Adipocyte (in vitro differentiated cells): ENCODE measurements around the gene XPR1.

Experiments used
- DNase-seq: peaks from one replicate; pipeline ENCODE4 v3.0.0-alpha.2; 2015; ENCODE audit warnings: low read depth
- H3K27me3 ChIP-seq: replicated peaks from 2 replicates; pipeline ENCODE4 v1.7.0; 2013; ENCODE audit warnings: mild to moderate bottlenecking, low read length, moderate library complexity; ENCODE audit not compliant: control insufficient read depth, insufficient read depth
- H3K36me3 ChIP-seq: 2 replicates; pipeline ENCODE4 v1.7.0; 2013; ENCODE audit warnings: low read length, mild to moderate bottlenecking, moderate library complexity; ENCODE audit not compliant: control insufficient read depth, insufficient read depth, severe bottlenecking
- H3K4me1 ChIP-seq: 2 replicates; pipeline ENCODE4 v1.7.0; 2013; ENCODE audit warnings: mild to moderate bottlenecking, low read length, moderate library complexity; ENCODE audit not compliant: control insufficient read depth, insufficient read depth
- H3K4me3 ChIP-seq: 2 replicates; pipeline ENCODE4 v1.7.0; 2013; ENCODE audit warnings: mild to moderate bottlenecking, low read length, moderate library complexity
- H3K9ac ChIP-seq: 2 replicates; pipeline ENCODE4 v1.7.0; 2013; ENCODE audit warnings: mild to moderate bottlenecking, low read length, moderate library complexity
- H3K9me3 ChIP-seq: 2 replicates; pipeline ENCODE4 v1.7.0; 2013; ENCODE audit warnings: mild to moderate bottlenecking, low read length, moderate library complexity; ENCODE audit not compliant: control insufficient read depth

The XPR1 gene

GRCh38 chr1:180616439-180616838 lies 15.4 kb upstream of the XPR1 start:
- Histone ChIP-seq H3K4me3 (no peak overlapping the region), H3K36me3 (no peaks in the 10 kb centered on the region), H3K9ac (no peak overlapping the region), H3K27me3 (no peaks in the 10 kb centered on the region), H3K9me3 (no peaks in the 10 kb centered on the region), H3K4me1 (peaks cover 13% of the 10 kb centered on the region)
- no peak for DNase-seq

DNA sequence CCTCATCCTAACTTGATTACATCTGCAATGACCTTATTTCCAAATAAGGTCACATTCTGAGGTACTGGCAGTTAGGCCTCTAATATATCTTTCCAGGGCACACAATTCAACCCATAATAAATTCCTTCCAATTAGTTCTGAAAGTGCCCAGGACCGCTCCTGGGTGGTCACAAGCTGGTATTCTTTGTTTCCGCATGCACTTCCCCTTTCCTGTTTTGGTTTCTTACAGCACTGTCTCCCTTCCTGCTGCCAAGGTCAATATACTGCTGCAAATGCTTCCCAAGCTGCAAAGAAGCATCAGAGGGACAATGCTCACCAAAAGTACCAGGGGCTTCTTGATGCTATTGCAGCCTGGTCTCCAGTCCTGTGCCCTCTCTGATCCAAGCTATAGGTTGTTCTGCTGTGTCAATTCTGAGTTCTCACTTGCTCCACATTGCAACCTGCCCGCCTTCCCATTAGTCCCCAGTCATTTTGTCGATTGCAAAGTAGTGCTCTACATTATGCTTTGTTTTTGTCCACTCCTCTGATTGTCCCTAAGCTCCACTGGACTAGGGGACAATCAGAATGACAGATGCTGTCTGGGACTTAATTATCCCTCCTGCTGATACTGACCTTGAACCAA lies 13.9 kb upstream of the XPR1 start:
- DNase-seq, result no peak
- Histone ChIP-seq H3K9me3 (no peaks in the 10 kb centered on the region), H3K36me3 (no peaks in the 10 kb centered on the region), H3K4me3 (no peak overlapping the region), H3K27me3 (no peaks in the 10 kb centered on the region), H3K4me1 (peaks cover 3% of the 10 kb centered on the region), H3K9ac (no peak overlapping the region)

DNA sequence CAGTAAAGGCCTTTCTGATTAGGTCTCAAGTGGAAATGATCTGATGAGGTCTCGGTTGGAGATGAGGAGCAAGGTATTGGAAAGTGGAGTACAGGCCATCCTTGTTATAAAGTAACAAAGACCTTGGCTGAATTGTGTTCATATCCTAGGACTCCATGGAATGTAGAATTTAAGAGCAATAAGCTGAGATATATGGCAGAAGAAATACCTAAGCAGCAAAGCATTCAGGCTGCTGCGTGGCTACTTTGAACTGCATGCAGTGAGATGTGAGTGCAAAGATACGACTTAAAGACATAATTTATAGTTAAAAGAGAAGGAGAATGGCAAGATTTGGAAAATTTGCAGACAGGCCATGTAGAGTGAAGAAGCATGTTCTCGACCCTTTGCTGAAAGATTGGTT lies 11.2 kb upstream of the XPR1 start:
- Histone ChIP-seq H3K36me3 (no peaks in the 10 kb centered on the region), H3K9me3 (no peaks in the 10 kb centered on the region), H3K9ac (no peak overlapping the region), H3K4me3 (no peak overlapping the region), H3K4me1 (peaks cover 3% of the 10 kb centered on the region), H3K27me3 (no peaks in the 10 kb centered on the region)
- peak; percentile 34 for DNase-seq

GRCh38 chr1:180622658-180623508 lies 8.9 kb upstream of the XPR1 start:
- Histone ChIP-seq H3K4me3 (no peak overlapping the region), H3K36me3 (no peaks in the 10 kb centered on the region), H3K9ac (no peak overlapping the region), H3K4me1 (peaks cover 3% of the 10 kb centered on the region), H3K27me3 (no peaks in the 10 kb centered on the region), H3K9me3 (no peaks in the 10 kb centered on the region)
- DNase-seq, result no peak

GRCh38 chr1:180623579-180624347 lies 8.1 kb upstream of the XPR1 start:
- DNase-seq, result peak; percentile 70
- no peak overlapping the region for H3K9ac ChIP-seq
- no peaks in the 10 kb centered on the region for H3K36me3 ChIP-seq
- no peaks in the 10 kb centered on the region for H3K9me3 ChIP-seq
- H3K4me3 ChIP-seq, result no peak overlapping the region
- H3K27me3 ChIP-seq, result no peaks in the 10 kb centered on the region
- peaks cover 3% of the 10 kb centered on the region for H3K4me1 ChIP-seq

GRCh38 chr1:180626711-180627110 lies 5.1 kb upstream of the XPR1 start:
- Histone ChIP-seq H3K9me3 (no peaks in the 10 kb centered on the region), H3K9ac (no peak overlapping the region), H3K4me1 (peaks cover 18% of the 10 kb centered on the region), H3K27me3 (no peaks in the 10 kb centered on the region), H3K4me3 (no peak overlapping the region), H3K36me3 (no peaks in the 10 kb centered on the region)
- DNase-seq, result no peak

DNA sequence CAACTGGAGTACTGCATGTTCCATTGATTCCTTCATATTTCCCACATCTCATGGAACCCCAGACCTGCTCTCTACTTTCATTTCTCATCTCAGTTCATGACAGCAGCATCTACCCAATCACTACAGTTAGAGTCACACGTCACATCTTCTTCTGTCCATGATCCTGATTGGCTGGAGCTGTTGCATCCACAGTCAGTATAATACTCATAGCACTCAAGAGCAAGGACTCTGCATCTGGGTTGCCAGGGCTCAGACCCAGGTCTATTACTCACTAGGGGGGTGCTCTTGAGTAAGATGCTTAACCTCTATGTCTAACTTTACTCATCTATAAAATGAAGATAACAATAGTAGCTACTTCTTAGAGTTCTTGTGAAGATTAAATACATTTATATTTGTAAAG lies 4.4 kb upstream of the XPR1 start:
- no peaks in the 10 kb centered on the region for H3K27me3 ChIP-seq
- no peaks in the 10 kb centered on the region for H3K36me3 ChIP-seq

GRCh38 chr1:180628646-180629045 lies 3.2 kb upstream of the XPR1 start:
- no peak for DNase-seq

More for the DNA sequence above, 4.4 kb upstream of the XPR1 start:
- no peak for DNase-seq
- Histone ChIP-seq H3K4me1 (peaks cover 18% of the 10 kb centered on the region), H3K4me3 (no peak overlapping the region), H3K9me3 (no peaks in the 10 kb centered on the region), H3K9ac (no peak overlapping the region)

GRCh38 chr1:180630408-180631193 lies 1.2 kb upstream of the XPR1 start:
- no peak for DNase-seq
- Histone ChIP-seq H3K36me3 (no peaks in the 10 kb centered on the region), H3K4me1 (peaks cover 35% of the 10 kb centered on the region), H3K9me3 (no peaks in the 10 kb centered on the region), H3K9ac (peak overlapping the region; percentile 57), H3K27me3 (no peaks in the 10 kb centered on the region), H3K4me3 (peak overlapping the region; percentile 39)

More at GRCh38 chr1:180628646-180629045, 3.2 kb upstream of the XPR1 start:
- no peak overlapping the region for H3K9ac ChIP-seq
- no peaks in the 10 kb centered on the region for H3K36me3 ChIP-seq
- H3K27me3 ChIP-seq, result no peaks in the 10 kb centered on the region
- no peak overlapping the region for H3K4me3 ChIP-seq
- H3K4me1 ChIP-seq, result peaks cover 29% of the 10 kb centered on the region
- H3K9me3 ChIP-seq, result no peaks in the 10 kb centered on the region

DNA sequence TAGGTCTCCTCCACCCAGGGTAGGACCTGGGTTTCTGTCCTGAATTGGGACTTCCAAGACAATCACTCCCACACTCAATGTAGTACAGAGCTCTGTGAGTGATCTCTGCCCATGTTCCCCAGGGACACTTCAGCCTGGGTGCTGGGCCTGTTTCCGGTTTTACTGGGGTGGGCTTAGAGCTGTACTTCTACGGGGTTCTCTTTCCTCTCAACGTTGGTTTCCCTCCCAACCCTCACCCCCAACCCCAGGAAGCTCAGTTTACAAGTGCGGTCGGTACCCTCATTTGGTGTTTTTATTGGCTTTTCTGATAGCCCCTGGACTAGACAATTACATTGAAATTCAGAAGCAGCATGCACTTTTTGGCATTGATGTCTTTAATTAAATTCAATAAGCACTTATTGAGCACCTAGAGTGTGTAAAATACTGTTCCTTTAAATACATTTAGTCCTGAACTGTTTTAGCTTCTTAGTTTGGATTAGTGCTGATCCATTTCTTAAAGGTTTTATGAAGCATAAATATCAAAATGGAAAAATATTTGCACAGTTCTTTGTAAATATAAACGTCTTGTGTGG lies 542 bp upstream of the XPR1 start:
- Histone ChIP-seq H3K4me1 (peaks cover 35% of the 10 kb centered on the region), H3K9me3 (no peaks in the 10 kb centered on the region), H3K4me3 (no peak overlapping the region), H3K9ac (peak overlapping the region; percentile 57), H3K27me3 (no peaks in the 10 kb centered on the region), H3K36me3 (no peaks in the 10 kb centered on the region)
- DNase-seq, result no peak
